H1 (cell line): ENCODE results near the gene WDR90. TPM values are rescaled to one million over a fixed set of nuclear protein-coding genes. Genes with fewer than 3 reads are reported as not detected.
A peak's percentile ranks its signal among the peaks of the same experiment; 100 is the strongest.

Experiments
- CTCF ChIA-PET: fragments of 300-600 bp; sonication (Branson Sonifier 250); formaldehyde crosslinking; loops from one replicate; lab custom pipeline; 2021; ENCODE audit not compliant: partially characterized antibody; lab: Charles Lee
- POLR2A ChIA-PET: fragments of 300-600 bp; sonication (Branson Sonifier 250); formaldehyde crosslinking; loops from one replicate; lab custom pipeline; 2021; ENCODE audit warnings: inconsistent platforms; ENCODE audit not compliant: partially characterized antibody; lab: Charles Lee
- DNase-seq, 2 experiments: peaks; one replicate each; pipeline versions ENCODE4 v3.0.0 to v3.0.0-alpha.2; 2010 to 2022; ENCODE audit warnings: low spot score in 2 of 2, low read depth in 1 of 2, mixed read lengths in 1 of 2
- FAIRE-seq: peaks from 2 replicates; lab custom pipeline; 2011; peaks lifted over from hg19 to GRCh38; lab: Jason Lieb, UNC
- H2AFZ ChIP-seq: 2 replicates; pipeline ENCODE4 v1.8.1; 2012; ENCODE audit warnings: low read length, inconsistent platforms
- H2AK5ac ChIP-seq: 2 replicates; pipeline ENCODE4 v1.6.1; 2013; ENCODE audit warnings: low read depth, low read length
- H2BK120ac ChIP-seq: replicated peaks from 2 replicates; pipeline ENCODE3; 2013; ENCODE audit warnings: low read depth, low read length, inconsistent platforms
- H2BK12ac ChIP-seq: 2 replicates; pipeline ENCODE4 v1.6.1; 2013; ENCODE audit warnings: low read depth, low read length
- H2BK15ac ChIP-seq: 2 replicates; pipeline ENCODE4 v1.6.1; 2013; ENCODE audit warnings: low read length
- H2BK20ac ChIP-seq: 2 replicates; pipeline ENCODE4 v1.6.1; 2013; ENCODE audit warnings: low read length
- H2BK5ac ChIP-seq: 2 replicates; pipeline ENCODE4 v1.6.1; 2013; ENCODE audit warnings: low read depth, low read length
- H3K14ac ChIP-seq: 2 replicates; pipeline ENCODE4 v1.6.1; 2013; ENCODE audit warnings: inconsistent platforms; ENCODE audit not compliant: insufficient read length
- H3K18ac ChIP-seq: 2 replicates; pipeline ENCODE4 v1.6.1; 2013; ENCODE audit warnings: low read length; ENCODE audit errors: extremely low read depth
- H3K23ac ChIP-seq: 2 replicates; pipeline ENCODE4 v1.6.1; 2013; ENCODE audit warnings: inconsistent platforms; ENCODE audit not compliant: insufficient read length
- H3K23me2 ChIP-seq: 2 replicates; pipeline ENCODE4 v1.6.1; 2013; ENCODE audit warnings: low read depth, low read length
- H3K27ac ChIP-seq: 2 replicates; pipeline ENCODE4 v1.6.1; 2011; ENCODE audit warnings: low read depth, low read length, inconsistent platforms
- H3K27me3 ChIP-seq, 4 experiments: replicated peaks in 1 of 4; 1 replicate in 1 of 4; 2 replicates in 3 of 4; pipeline versions ENCODE4 v1.6.1 to v1.8.1; 2011 to 2013; ENCODE audit warnings: low read length in 3 of 4, mild to moderate bottlenecking in 3 of 4, inconsistent platforms in 2 of 4, mixed read lengths in 2 of 4, moderate library complexity in 1 of 4; ENCODE audit not compliant: control insufficient read depth in 3 of 4, insufficient read depth in 3 of 4; ENCODE audit errors: extremely low read depth in 1 of 4
- H3K36me3 ChIP-seq, 4 experiments: 2 replicates each; pipeline versions ENCODE4 v1.6.1 to v1.8.1; 2011 to 2013; ENCODE audit warnings: mild to moderate bottlenecking in 4 of 4, low read length in 3 of 4, moderate library complexity in 2 of 4, control low read depth in 1 of 4, inconsistent platforms in 1 of 4; ENCODE audit not compliant: insufficient read depth in 4 of 4, control insufficient read depth in 2 of 4
- H3K4ac ChIP-seq: replicated peaks from 2 replicates; pipeline ENCODE3; 2013; ENCODE audit warnings: low read length, low read depth, mixed read lengths, inconsistent platforms; ENCODE audit not compliant: insufficient read length
- H3K4me1 ChIP-seq, 4 experiments: replicated peaks in 1 of 4; 1 replicate in 1 of 4; 2 replicates in 3 of 4; pipeline versions ENCODE4 v1.6.1 to v1.8.1; 2011 to 2013; ENCODE audit warnings: low read length in 3 of 4, inconsistent platforms in 2 of 4, mixed read lengths in 1 of 4; ENCODE audit not compliant: insufficient read depth in 4 of 4, control insufficient read depth in 3 of 4
- H3K4me2 ChIP-seq, 2 experiments: 2 replicates each; pipeline versions ENCODE4 v1.6.1 to v1.8.1; 2011 to 2013; ENCODE audit warnings: low read depth in 2 of 2, low read length in 2 of 2, control low read depth in 1 of 2, inconsistent platforms in 1 of 2, mild to moderate bottlenecking in 1 of 2; ENCODE audit not compliant: insufficient read depth in 1 of 2
- H3K4me3 ChIP-seq, 4 experiments: fragments of 200-600, 300-600 bp in 1 of 4; sonication (generic), shearing (Covaris generic), sonication (Bioruptor Twin) in 1 of 4; 2 replicates each; pipeline versions ENCODE4 v1.5.1 to v1.8.1; 2011 to 2016; ENCODE audit warnings: low read length in 4 of 4, low read depth in 3 of 4, control low read depth in 2 of 4, inconsistent platforms in 2 of 4, mild to moderate bottlenecking in 2 of 4, mixed read lengths in 1 of 4, moderate library complexity in 1 of 4; ENCODE audit not compliant: insufficient read depth in 2 of 4; ENCODE audit errors: extremely low read depth in 1 of 4
- H3K56ac ChIP-seq: replicated peaks from 2 replicates; pipeline ENCODE3; 2013; ENCODE audit warnings: low read depth, mild to moderate bottlenecking, mixed read lengths, low read length, inconsistent platforms; ENCODE audit not compliant: insufficient read length
- H3K79me1 ChIP-seq: 2 replicates; pipeline ENCODE4 v1.6.1; 2013; ENCODE audit warnings: low read depth, low read length, control low read depth
- H3K79me2 ChIP-seq, 2 experiments: 2 replicates each; pipeline versions ENCODE4 v1.6.1 to v1.8.1; 2012 to 2013; ENCODE audit warnings: low read length in 2 of 2, mild to moderate bottlenecking in 2 of 2, inconsistent platforms in 1 of 2; ENCODE audit not compliant: insufficient read depth in 2 of 2, control insufficient read depth in 1 of 2
- H3K9ac ChIP-seq, 4 experiments: replicated peaks in 1 of 4; 1 replicate in 1 of 4; 2 replicates in 3 of 4; pipeline versions ENCODE4 v1.6.1 to v1.8.1; 2011 to 2013; ENCODE audit warnings: low read depth in 3 of 4, low read length in 3 of 4, control low read depth in 2 of 4, mild to moderate bottlenecking in 2 of 4, moderate library complexity in 2 of 4, inconsistent platforms in 1 of 4; ENCODE audit errors: extremely low read depth in 1 of 4
- H3K9me3 ChIP-seq, 2 experiments: 2 replicates each; pipeline versions ENCODE4 v1.6.1 to v1.8.1; 2012 to 2013; ENCODE audit warnings: mild to moderate bottlenecking in 2 of 2, moderate library complexity in 2 of 2, control low read depth in 1 of 2, inconsistent platforms in 1 of 2, low read depth in 1 of 2, low read length in 1 of 2, mixed read lengths in 1 of 2; ENCODE audit not compliant: insufficient read depth in 2 of 2
- H4K20me1 ChIP-seq, 2 experiments: replicated peaks in 1 of 2; 2 replicates each; pipeline versions ENCODE3 to v1.8.1; 2011 to 2013; ENCODE audit warnings: inconsistent platforms in 2 of 2, low read length in 2 of 2, mild to moderate bottlenecking in 1 of 2; ENCODE audit not compliant: insufficient read depth in 2 of 2, control insufficient read depth in 1 of 2
- H4K5ac ChIP-seq: 2 replicates; pipeline ENCODE4 v1.6.1; 2013; ENCODE audit warnings: low read length, low read depth, mixed read lengths, inconsistent platforms; ENCODE audit not compliant: insufficient read length
- H4K8ac ChIP-seq: 2 replicates; pipeline ENCODE4 v1.8.0; 2013; ENCODE audit warnings: mild to moderate bottlenecking, moderate library complexity, low read length, inconsistent platforms; ENCODE audit not compliant: insufficient read depth; ENCODE audit errors: extremely low read depth
- H4K91ac ChIP-seq: replicated peaks from 2 replicates; pipeline ENCODE3; 2013; ENCODE audit warnings: low read length, mixed read lengths, inconsistent platforms; ENCODE audit not compliant: insufficient read length
- BACH1 ChIP-seq: IDR thresholded peaks from 2 replicates; pipeline ENCODE4 v1.6.1; 2012; ENCODE audit warnings: low read length, improper control_type of control experiment
- BCL11A ChIP-seq, 2 experiments: IDR thresholded peaks; one replicate each; pipeline ENCODE4 v1.6.1; 2011; ENCODE audit warnings: low read depth in 2 of 2, low read length in 2 of 2, mild to moderate bottlenecking in 2 of 2
- BRCA1 ChIP-seq: IDR thresholded peaks from 2 replicates; pipeline ENCODE4 v1.6.1; 2012; ENCODE audit warnings: low read depth, low read length, improper control_type of control experiment
- GTF2F1 ChIP-seq: IDR thresholded peaks from 2 replicates; pipeline ENCODE4 v1.6.1; 2012; ENCODE audit warnings: low read depth, low read length, improper control_type of control experiment, borderline replicate concordance
- SIX5 ChIP-seq: IDR thresholded peaks from 2 replicates; pipeline ENCODE4 v1.6.1; 2011; ENCODE audit warnings: mild to moderate bottlenecking, low read depth, low read length
- SP1 ChIP-seq: IDR thresholded peaks from 2 replicates; pipeline ENCODE4 v1.6.1; 2011; ENCODE audit warnings: low read depth, low read length
- SUZ12 ChIP-seq: fragments of 200-600 bp; sonication (generic); IDR thresholded peaks from 2 replicates; pipeline ENCODE4 v1.6.1; 2012; ENCODE audit warnings: mild to moderate bottlenecking, inconsistent platforms, low read length, moderate library complexity, mixed read lengths
- YY1 ChIP-seq: IDR thresholded peaks from 2 replicates; pipeline ENCODE4 v1.6.1; 2011; ENCODE audit warnings: low read depth, mild to moderate bottlenecking, low read length
- WGBS, 2 experiments: shearing (Covaris generic) in 1 of 2; methylation state at CpG; one replicate each; pipeline versions ENCODE4 v1.1.6 to v1.1.7; 2013 to 2015; ENCODE audit warnings: low lambda C conversion rate in 2 of 2, mixed read lengths in 2 of 2, inconsistent platforms in 1 of 2, low coverage in 1 of 2, missing lambda C conversion rate in 1 of 2; ENCODE audit not compliant: insufficient replicate concordance in 2 of 2, insufficient coverage in 1 of 2, insufficient read length in 1 of 2; ENCODE audit errors: extremely low coverage in 1 of 2, missing lambda C conversion rate in 1 of 2; 5-methylcytosine and 5-hydroxymethylcytosine counted together
- polyA plus RNA-seq, 7 experiments: library from polyadenylated mRNA; depleted of rRNA in 3 of 7; stranded (reverse) in 5 of 7; unstranded in 2 of 7; fragments of >200 nt in 5 of 7; fragments of 200-250 nt in 2 of 7; gene quantifications; 1 replicate in 5 of 7; 2 replicates in 1 of 7; 4 replicates in 1 of 7; pipeline versions ENCODE4 v1.2.1 to v1.2.3, GENCODE V29; 2011 to 2013; ENCODE audit warnings: missing spikeins in 2 of 7, mixed read lengths in 2 of 7
- total RNA-seq: library from RNA; stranded (reverse); fragmentation: NEBNext Ultra II Directional; extraction: Animal tissue kit (Norgen Biotek cat#: 25700); gene quantifications from 2 replicates; pipeline ENCODE4 v1.2.1, GENCODE V29; 2021
- TF ChIP-seq, protein P1 (sequence below): IDR thresholded peaks from 2 replicates; pipeline ENCODE4 v1.6.1; 2011; ENCODE audit warnings: low read depth, mild to moderate bottlenecking, low read length; ENCODE audit not compliant: insufficient read depth
- TF ChIP-seq, protein P2 (sequence below): IDR thresholded peaks from 2 replicates; pipeline ENCODE4 v1.6.1; 2011; ENCODE audit warnings: low read length, improper control_type of control experiment

WDR90 gene
- total and polyA plus RNA-seq, 2 of the 8 experiments (the other 6 are each of a cell fraction or from before 2014, with no cell fraction given): 24.0 to 47.2 TPM

DNA sequence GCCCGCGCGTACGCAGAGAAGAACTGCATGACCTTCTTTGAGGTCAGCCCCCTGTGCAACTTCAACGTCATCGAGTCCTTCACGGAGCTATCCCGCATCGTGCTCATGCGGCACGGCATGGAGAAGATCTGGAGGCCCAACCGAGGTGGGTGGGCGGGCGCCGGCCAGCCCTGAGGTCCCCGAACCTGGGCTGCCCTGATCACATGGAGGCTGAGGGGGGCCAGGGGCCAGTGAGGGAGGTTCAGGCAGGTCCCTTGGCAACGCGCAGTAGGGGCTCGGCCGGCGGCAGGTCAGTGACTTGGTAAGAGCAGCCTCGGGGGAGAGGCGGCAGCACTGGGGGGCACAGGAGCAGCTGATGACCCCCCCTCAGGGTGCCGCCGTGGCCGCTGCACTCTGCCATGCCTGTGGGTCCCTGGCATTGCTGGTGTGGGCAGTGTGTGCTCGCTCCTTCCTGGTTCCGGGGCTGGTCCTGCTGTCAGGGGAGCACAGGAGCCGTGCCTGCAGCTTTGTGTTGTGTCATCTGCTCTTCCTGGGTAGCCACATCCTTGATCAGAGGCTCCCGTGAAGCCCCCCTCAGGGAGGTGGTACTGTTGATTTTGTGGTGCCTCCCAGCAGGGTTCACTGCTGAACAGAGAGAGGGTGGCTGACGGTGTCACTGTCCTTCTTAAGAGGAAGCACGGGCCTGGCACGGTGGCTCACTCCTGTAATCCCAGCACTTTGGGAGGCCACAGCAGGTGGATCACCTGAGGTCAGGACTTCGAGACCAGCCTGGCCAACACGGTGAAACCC lies 23.0 kb upstream of the WDR90 start:
- Histone ChIP-seq H2BK15ac (0 out of 2 replicates have a peak overlapping the region, but pooled peaks have one; percentile 46), H4K8ac (peak overlapping the region; percentile 12; the same call in 1 of the 2 replicates), H3K27me3 (no peaks in the 10 kb centered on the region), H3K4me1 (peaks cover 0 to 34% (median 22%) of the 10 kb centered on the region in 4 experiments; a peak in 6 of 7 replicates), H3K9me3 (no peaks in the 10 kb centered on the region), H2AK5ac (no peak overlapping the region), H4K20me1 (peaks cover 0 to 2% of the 10 kb centered on the region in 2 experiments), H3K79me1 (peaks cover 4% of the 10 kb centered on the region; the same call in 1 of the 2 replicates), H3K23me2 (peaks cover 1% of the 10 kb centered on the region; the same call in 1 of the 2 replicates), H4K91ac (no peak overlapping the region), H3K4ac (no peak overlapping the region), H3K36me3 (peaks cover 0 to 4% (median 0%) of the 10 kb centered on the region in 4 experiments; a peak in 1 of 8 replicates), H3K27ac (no peak overlapping the region), H4K5ac (no peak overlapping the region), H3K9ac (no peak overlapping the region), H2AFZ (no peak overlapping the region), H3K79me2 (no peaks in the 10 kb centered on the region), H2BK120ac (no peak overlapping the region), H3K18ac (no peak overlapping the region), H3K23ac (no peak overlapping the region), H3K14ac (no peak overlapping the region), H3K56ac (no peak overlapping the region), H2BK5ac (peak overlapping the region; percentile 44; the same call in 1 of the 2 replicates), H2BK20ac (no peak overlapping the region), H2BK12ac (no peak overlapping the region), H3K4me2 (no peak overlapping the region), H3K4me3 (no peak overlapping the region)
- no peak for FAIRE-seq
- ChIA-PET CTCF (interaction anchor here (0.9 to 1.8 kb wide), 3 partner anchors 10 to 86 kb away, joined by 3 to 4 read pairs (median 3); partner anchors contain the start of gene METTL26), POLR2A (interaction anchor here (2.5 kb wide), 1 partner anchor 10 kb away, joined by 16 read pairs; the partner anchor contains the start of gene METTL26)
- no peak for DNase-seq
- 96% methylated on average over 26 of the region's 35 CpGs; no CpG with 5 or more reads in 1 of the 2 experiments for WGBS, 2 experiments
- TF ChIP-seq, protein P1, sequence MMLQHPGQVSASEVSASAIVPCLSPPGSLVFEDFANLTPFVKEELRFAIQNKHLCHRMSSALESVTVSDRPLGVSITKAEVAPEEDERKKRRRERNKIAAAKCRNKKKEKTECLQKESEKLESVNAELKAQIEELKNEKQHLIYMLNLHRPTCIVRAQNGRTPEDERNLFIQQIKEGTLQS: no peak
- TF ChIP-seq BRCA1: no peak
- no peak for TF ChIP-seq BACH1
- no peak for TF ChIP-seq YY1
- no peak for TF ChIP-seq SUZ12
- TF ChIP-seq SIX5: no peak
- TF ChIP-seq BCL11A (IDR thresholded peaks at IDR 0.05; ENCODE audit: low read depth in 2 of 2, low read length in 2 of 2): no peak
- no peak for TF ChIP-seq SP1
- no peak for TF ChIP-seq GTF2F1
- TF ChIP-seq, protein P2, sequence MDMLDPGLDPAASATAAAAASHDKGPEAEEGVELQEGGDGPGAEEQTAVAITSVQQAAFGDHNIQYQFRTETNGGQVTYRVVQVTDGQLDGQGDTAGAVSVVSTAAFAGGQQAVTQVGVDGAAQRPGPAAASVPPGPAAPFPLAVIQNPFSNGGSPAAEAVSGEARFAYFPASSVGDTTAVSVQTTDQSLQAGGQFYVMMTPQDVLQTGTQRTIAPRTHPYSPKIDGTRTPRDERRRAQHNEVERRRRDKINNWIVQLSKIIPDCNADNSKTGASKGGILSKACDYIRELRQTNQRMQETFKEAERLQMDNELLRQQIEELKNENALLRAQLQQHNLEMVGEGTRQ: no peak
